CD14-positive monocyte (primary cell): ENCODE data around the gene FHL3. TPM values are rescaled to one million over a fixed set of nuclear protein-coding genes. Genes with fewer than 3 reads are reported as not detected.

Source experiments
- DNase-seq, 3 donors: peaks; one replicate each; pipeline ENCODE4 v3.0.0-alpha.2; 2011 to 2022
- H2AFZ ChIP-seq: 2 replicates; pipeline ENCODE4 v1.6.0; 2012; ENCODE audit warnings: mild to moderate bottlenecking, low read depth, low read length, inconsistent platforms; ENCODE audit not compliant: insufficient read depth, poor library complexity, severe bottlenecking
- H3K27ac ChIP-seq, 2 donors: 1 replicate in 1 of 2; 2 replicates in 1 of 2; pipeline ENCODE4 v1.5.1; 2012 to 2013; ENCODE audit warnings: low read length in 2 of 2, control low read depth in 1 of 2, inconsistent platforms in 1 of 2, low read depth in 1 of 2, mild to moderate bottlenecking in 1 of 2
- H3K27me3 ChIP-seq, 2 donors: one replicate each; pipeline versions ENCODE4 v1.6.0 to v1.6.1; 2011 to 2013; ENCODE audit warnings: low read length in 2 of 2; ENCODE audit not compliant: control insufficient read depth in 2 of 2, insufficient read depth in 2 of 2
- H3K36me3 ChIP-seq, 2 donors: replicated peaks in 1 of 2; 1 replicate in 1 of 2; 2 replicates in 1 of 2; pipeline versions ENCODE4 v1.5.1 to v1.6.1; 2012 to 2013; ENCODE audit warnings: low read length in 2 of 2, control low read depth in 1 of 2, inconsistent platforms in 1 of 2, mild to moderate bottlenecking in 1 of 2; ENCODE audit not compliant: insufficient read depth in 2 of 2, control insufficient read depth in 1 of 2
- H3K4me1 ChIP-seq, 2 donors: 1 replicate in 1 of 2; 2 replicates in 1 of 2; pipeline versions ENCODE4 v1.5.1 to v1.6.1; 2012 to 2013; ENCODE audit warnings: low read length in 2 of 2, control low read depth in 1 of 2, inconsistent platforms in 1 of 2, mild to moderate bottlenecking in 1 of 2, moderate library complexity in 1 of 2; ENCODE audit not compliant: insufficient read depth in 2 of 2, control insufficient read depth in 1 of 2
- H3K4me2 ChIP-seq: replicated peaks from 2 replicates; pipeline ENCODE3; 2012; ENCODE audit warnings: low read length, moderate library complexity, mild to moderate bottlenecking; ENCODE audit not compliant: poor library complexity, severe bottlenecking; ENCODE audit errors: extremely low read depth
- H3K4me3 ChIP-seq, 3 experiments: fragments of 200-600 bp in 1 of 3; sonication (generic) in 1 of 3; replicated peaks in 1 of 3; 1 replicate in 2 of 3; 2 replicates in 1 of 3; pipeline ENCODE4 v1.5.1; 2011 to 2013; ENCODE audit warnings: low read length in 3 of 3, mild to moderate bottlenecking in 3 of 3, control low read depth in 2 of 3, low read depth in 2 of 3, inconsistent platforms in 1 of 3, moderate library complexity in 1 of 3
- H3K79me2 ChIP-seq: 2 replicates; pipeline ENCODE4 v1.6.0; 2012; ENCODE audit warnings: mild to moderate bottlenecking, control low read depth, inconsistent platforms, low read length, moderate library complexity; ENCODE audit not compliant: insufficient read depth
- H3K9ac ChIP-seq: 2 replicates; pipeline ENCODE4 v1.6.0; 2017; ENCODE audit warnings: low read length, mild to moderate bottlenecking; ENCODE audit not compliant: insufficient read depth, poor library complexity, severe bottlenecking
- H3K9me3 ChIP-seq, 2 donors: replicated peaks in 1 of 2; 1 replicate in 1 of 2; 2 replicates in 1 of 2; pipeline versions ENCODE4 v1.5.1 to v1.6.1; 2012 to 2013; ENCODE audit warnings: low read length in 2 of 2, control low read depth in 1 of 2; ENCODE audit not compliant: control insufficient read depth in 1 of 2, insufficient read depth in 1 of 2
- H4K20me1 ChIP-seq: 2 replicates; pipeline ENCODE4 v1.6.0; 2012; ENCODE audit warnings: mild to moderate bottlenecking, low read length, control low read depth, moderate library complexity; ENCODE audit not compliant: insufficient read depth
- H3K27ac Mint-ChIP-seq, 7 donors: one replicate each; pipeline ENCODE4 v1.8.0; 2020; ENCODE audit warnings: mild to moderate bottlenecking in 7 of 7, mixed read lengths in 7 of 7, moderate library complexity in 6 of 7, inconsistent platforms in 2 of 7
- H3K27me3 Mint-ChIP-seq, 3 donors: one replicate each; pipeline ENCODE4 v1.8.0; 2021 to 2022; ENCODE audit warnings: low read depth in 3 of 3, mild to moderate bottlenecking in 3 of 3, mixed read lengths in 3 of 3, moderate library complexity in 3 of 3, inconsistent platforms in 1 of 3
- H3K36me3 Mint-ChIP-seq, 2 donors: one replicate each; pipeline ENCODE4 v1.8.0; 2020; ENCODE audit warnings: mixed read lengths in 2 of 2, inconsistent platforms in 1 of 2, mild to moderate bottlenecking in 1 of 2
- H3K4me1 Mint-ChIP-seq: one replicate; pipeline ENCODE4 v1.8.0; 2020; ENCODE audit warnings: mild to moderate bottlenecking, mixed read lengths
- H3K4me3 Mint-ChIP-seq, 2 donors: one replicate each; pipeline ENCODE4 v1.8.0; 2020; ENCODE audit warnings: mild to moderate bottlenecking in 2 of 2, mixed read lengths in 2 of 2, moderate library complexity in 1 of 2
- H3K9me3 Mint-ChIP-seq, 7 donors: one replicate each; pipeline ENCODE4 v1.8.0; 2020 to 2022; ENCODE audit warnings: mixed read lengths in 7 of 7, mild to moderate bottlenecking in 6 of 7, moderate library complexity in 6 of 7, inconsistent platforms in 2 of 7
- WGBS: methylation state at CpG from one replicate; pipeline ENCODE4 v1.1.5; 2013; ENCODE audit warnings: missing lambda C conversion rate; ENCODE audit not compliant: insufficient coverage; 5-methylcytosine and 5-hydroxymethylcytosine counted together
- intact Hi-C, 2 donors: fragments of 100-400 bp; cut with micrococcal nuclease; formaldehyde crosslinking; loops; one replicate each; pipeline versions ENCODE4 v1.15.0 to v1.15.1; 2023
- polyA plus RNA-seq, 3 donors: library from polyadenylated mRNA; depleted of rRNA in 1 of 3; unstranded in 2 of 3; stranded (reverse) in 1 of 3; fragments of 300-500 nt in 2 of 3; fragments of >200 nt in 1 of 3; fragmentation: Illumina TruSeq in 2 of 3; gene quantifications; 1 replicate in 2 of 3; 2 replicates in 1 of 3; pipeline ENCODE4 v1.2.3, GENCODE V29; 2012 to 2021
- TF ChIP-seq, protein P1 (sequence below): fragments of 200-600 bp; IDR thresholded peaks from one replicate; pipeline ENCODE4 v1.8.0; 2022; ENCODE audit warnings: antibody characterized with exemption, mild to moderate bottlenecking

The FHL3 gene
- polyA plus RNA-seq, 3 donors = 24.7 to 32.3 (median 26.1) TPM

DNA sequence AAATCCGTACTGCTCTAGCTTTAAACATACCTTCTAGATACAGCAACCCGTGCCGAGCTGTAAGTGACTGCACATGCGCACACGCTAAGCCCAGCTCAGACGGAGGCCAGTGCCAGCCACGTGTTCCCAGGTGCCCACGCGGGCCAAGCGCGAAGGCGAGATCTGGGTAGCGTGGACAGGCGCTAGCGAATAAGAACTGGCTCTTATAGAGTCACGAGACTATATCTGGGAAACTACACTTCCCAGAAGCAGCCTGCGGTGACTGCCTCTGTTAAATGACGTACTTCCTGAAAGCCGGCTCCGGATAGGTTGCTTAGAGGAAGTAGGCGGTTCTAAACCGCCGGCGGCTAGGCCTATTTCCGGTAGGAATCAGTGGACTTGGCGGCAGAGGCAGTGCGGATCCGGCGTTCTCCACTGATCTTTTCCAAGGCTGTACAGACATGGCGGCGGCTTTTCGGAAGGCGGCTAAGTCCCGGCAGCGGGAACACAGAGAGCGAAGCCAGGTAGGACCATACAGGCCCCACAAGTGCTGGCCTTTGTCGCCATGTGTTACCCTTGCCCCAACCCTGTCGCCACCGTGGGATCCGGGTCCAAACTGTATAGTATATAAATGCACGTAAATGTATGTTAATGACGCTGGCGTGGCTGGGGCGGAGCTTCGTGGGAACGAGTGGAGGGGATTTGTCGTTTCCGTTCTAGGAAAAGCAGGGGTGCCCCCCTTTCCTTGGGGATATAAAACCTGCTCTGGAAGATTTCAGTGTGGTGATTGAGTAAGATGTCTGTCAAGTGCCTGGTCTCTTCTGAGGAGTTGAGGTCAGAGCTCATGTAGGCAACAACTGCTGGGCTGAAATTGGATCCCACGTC is 7.3 kb upstream of the FHL3 start, which contains the start of gene UTP11:
Gene UTP11 (plus strand): TSS at position 372 of the 864 bp plus-strand sequence. CDS start 69 bp downstream, at position 441.
- intact Hi-C loops = loop anchor here (2.0 to 10.0 kb wide), 5 partner anchors 22 to 458 kb away; partner anchors contain the start of genes CDCA8 (in 2 of the 2), DNALI1 (in 1 of the 2), GNL2 (in 1 of the 2) and SF3A3 (in 1 of the 2)
- peaks cover 51% of the 10 kb centered on the region for H3K79me2 ChIP-seq

DNA sequence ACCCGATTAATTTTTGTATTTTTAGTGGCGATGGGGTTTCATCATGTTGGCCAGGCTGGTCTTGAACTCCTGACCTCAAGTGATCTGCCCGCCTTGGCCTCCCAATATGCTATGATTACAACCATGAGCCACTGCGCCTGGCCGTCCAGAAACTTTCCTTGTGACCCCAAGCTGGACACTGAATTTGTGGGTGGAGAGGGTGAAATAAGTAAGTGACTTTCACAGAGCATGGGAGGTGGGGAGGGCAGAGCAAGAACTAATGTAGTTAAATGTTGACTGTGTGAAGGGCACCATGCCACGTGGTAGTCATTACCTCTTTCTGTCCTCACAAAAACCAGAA is 4.5 kb upstream of the FHL3 start:
- WGBS = 86% methylated on average over 4 of the region's 6 CpGs
- TF ChIP-seq, protein P1, sequence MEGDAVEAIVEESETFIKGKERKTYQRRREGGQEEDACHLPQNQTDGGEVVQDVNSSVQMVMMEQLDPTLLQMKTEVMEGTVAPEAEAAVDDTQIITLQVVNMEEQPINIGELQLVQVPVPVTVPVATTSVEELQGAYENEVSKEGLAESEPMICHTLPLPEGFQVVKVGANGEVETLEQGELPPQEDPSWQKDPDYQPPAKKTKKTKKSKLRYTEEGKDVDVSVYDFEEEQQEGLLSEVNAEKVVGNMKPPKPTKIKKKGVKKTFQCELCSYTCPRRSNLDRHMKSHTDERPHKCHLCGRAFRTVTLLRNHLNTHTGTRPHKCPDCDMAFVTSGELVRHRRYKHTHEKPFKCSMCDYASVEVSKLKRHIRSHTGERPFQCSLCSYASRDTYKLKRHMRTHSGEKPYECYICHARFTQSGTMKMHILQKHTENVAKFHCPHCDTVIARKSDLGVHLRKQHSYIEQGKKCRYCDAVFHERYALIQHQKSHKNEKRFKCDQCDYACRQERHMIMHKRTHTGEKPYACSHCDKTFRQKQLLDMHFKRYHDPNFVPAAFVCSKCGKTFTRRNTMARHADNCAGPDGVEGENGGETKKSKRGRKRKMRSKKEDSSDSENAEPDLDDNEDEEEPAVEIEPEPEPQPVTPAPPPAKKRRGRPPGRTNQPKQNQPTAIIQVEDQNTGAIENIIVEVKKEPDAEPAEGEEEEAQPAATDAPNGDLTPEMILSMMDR = no peak
- Mint-ChIP-seq H3K4me3 (no peak overlapping the region), H3K4me1 (peaks cover 46% of the 10 kb centered on the region), H3K27ac (peak overlapping the region; percentile 84 to 96 (median 93)), H3K36me3 (peaks cover 0 to 4% of the 10 kb centered on the region in 2 donors), H3K9me3 (peaks cover 0 to 8% (median 3%) of the 10 kb centered on the region in 7 donors), H3K27me3 (peaks cover 0 to 2% (median 0%) of the 10 kb centered on the region in 3 donors)
- DNase-seq = no peak
- no peak overlapping the region for H3K9ac ChIP-seq
- H3K36me3 ChIP-seq = peaks cover 0 to 9% of the 10 kb centered on the region in 2 donors
- peak overlapping the region; percentile 40 for H3K4me2 ChIP-seq
- peaks cover 45 to 57% of the 10 kb centered on the region in 2 donors for H3K4me1 ChIP-seq
- H2AFZ ChIP-seq = no peak overlapping the region
- peaks cover 0 to 4% of the 10 kb centered on the region in 2 donors for H3K9me3 ChIP-seq
- peak overlapping the region; percentile 73 to 92 for H3K27ac ChIP-seq
- H3K27me3 ChIP-seq = no peaks in the 10 kb centered on the region
- peaks cover 24% of the 10 kb centered on the region for H3K79me2 ChIP-seq
- no peaks in the 10 kb centered on the region for H4K20me1 ChIP-seq
- intact Hi-C loops = loop anchor here (5.0 to 10.0 kb wide), 5 partner anchors 195 to 455 kb away; partner anchors contain the start of genes CDCA8 (in 2 of the 2), DNALI1 (in 1 of the 2), GNL2 (in 1 of the 2) and SNIP1 (in 1 of the 2)
- H3K4me3 ChIP-seq = peak overlapping the region in 1 of 3 experiments; percentile 18

More for the DNA sequence above, 7.3 kb upstream of the FHL3 start, which contains the start of gene UTP11:
- DNase-seq = peak; percentile 96 to 100 (median 99)
- peak within 1 kb of the TSS; percentile 81 to 84 (median 83) for H3K4me3 ChIP-seq
- peaks cover 0 to 8% (median 3%) of the 10 kb centered on the region in 7 donors for H3K9me3 Mint-ChIP-seq
- peaks cover 0 to 2% (median 0%) of the 10 kb centered on the region in 3 donors for H3K27me3 Mint-ChIP-seq
- H2AFZ ChIP-seq = peak within 1 kb of the TSS; percentile 90
- peaks cover 14% of the 10 kb centered on the region for H4K20me1 ChIP-seq
- H3K27ac ChIP-seq = peak within 1 kb of the TSS; percentile 86 to 92
- H3K27me3 ChIP-seq = no peaks in the 10 kb centered on the region
- H3K4me1 ChIP-seq = peaks cover 38 to 46% of the 10 kb centered on the region in 2 donors
- peak within 1 kb of the TSS; percentile 85 for H3K9ac ChIP-seq
- TF ChIP-seq, protein P1 = no peak
- peak within 1 kb of the TSS; percentile 96 to 99 (median 97) for H3K27ac Mint-ChIP-seq
- H3K4me2 ChIP-seq = peak within 1 kb of the TSS; percentile 84
- peaks cover 19 to 37% of the 10 kb centered on the region in 2 donors for H3K36me3 ChIP-seq
- peak within 1 kb of the TSS; percentile 97 to 99 for H3K4me3 Mint-ChIP-seq
- peaks cover 0 to 4% of the 10 kb centered on the region in 2 donors for H3K9me3 ChIP-seq
- WGBS = 2% methylated on average over 49 of the region's 49 CpGs
- peaks cover 15 to 24% of the 10 kb centered on the region in 2 donors for H3K36me3 Mint-ChIP-seq
- H3K4me1 Mint-ChIP-seq = peaks cover 36% of the 10 kb centered on the region
